ENCODE data around the gene MRPL32. TPM values are rescaled to one million over a fixed set of nuclear protein-coding genes. Genes with fewer than 3 reads are reported as not detected.

Gene MRPL32
- 69.0 to 80.0 TPM (median 75.0 TPM) in 5 replicates for total RNA-seq (2022; extraction: Qiagen RNA extraction)

DNA sequence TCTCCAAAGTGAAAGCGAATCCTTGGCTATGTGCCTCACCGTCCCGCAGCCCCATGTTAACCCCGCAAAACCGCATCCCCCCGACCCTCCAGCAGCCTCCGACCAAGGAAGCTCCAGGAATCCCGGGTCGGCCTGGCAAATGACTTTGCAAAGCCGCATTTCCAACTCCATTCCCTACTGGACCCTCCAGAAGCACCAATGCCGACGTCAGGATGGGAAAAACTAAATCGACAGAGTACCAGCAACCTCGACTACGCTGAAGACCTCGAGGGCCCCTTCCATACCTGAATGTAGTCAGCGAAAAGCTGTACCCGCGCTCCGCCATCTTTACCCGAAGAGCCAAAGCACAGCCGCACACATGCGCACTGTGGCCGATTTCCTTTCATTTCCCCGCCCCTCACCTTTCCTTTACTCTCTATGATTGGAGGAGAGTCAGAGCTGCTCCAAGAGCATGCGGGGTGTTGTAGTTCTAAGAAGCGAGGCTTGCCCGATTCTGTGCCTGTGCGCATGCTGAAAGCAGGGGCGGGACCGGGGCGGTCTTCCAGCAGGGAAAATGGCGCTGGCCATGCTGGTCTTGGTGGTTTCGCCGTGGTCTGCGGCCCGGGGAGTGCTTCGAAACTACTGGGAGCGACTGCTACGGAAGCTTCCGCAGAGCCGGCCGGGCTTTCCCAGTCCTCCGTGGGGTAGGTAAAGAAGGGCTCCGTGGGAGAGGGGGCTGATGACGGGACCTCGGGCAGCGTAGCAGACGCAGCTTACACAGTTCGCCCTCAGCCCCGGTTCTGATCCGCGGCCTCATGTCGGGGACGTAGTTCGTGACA is at the start of gene MRPL32, which contains the start of gene PSMA2:
Gene MRPL32 (plus strand): TSS at position 543 of the 818 bp plus-strand sequence. CDS start 11 bp downstream, at position 554.
Gene PSMA2 (minus strand): TSS at position 341 of the 818 bp plus-strand sequence. CDS start 16 bp downstream, at position 325.

GRCh38 chr7:42911454-42912447 is 20.4 kb upstream of the MRPL32 start, which contains the start of gene C7orf25:
TSS of gene C7orf25 (minus strand) at chr7:42912070. CDS start at chr7:42910900, 1,170 bp downstream.

Other genes with a start within 250 kb of the MRPL32 start
- gene C7orf25, start 20.3 kb upstream of the MRPL32 start, total RNA-seq (2022; extraction: Qiagen RNA extraction): 2.1 to 4.7 TPM (median 2.6 TPM) in 5 replicates
- gene PSMA2, start 202 bp upstream of the MRPL32 start, total RNA-seq (2022; extraction: Qiagen RNA extraction): 189 to 204 TPM (median 195 TPM) in 5 replicates
- 10.2 to 14.6 TPM (median 13.9 TPM) in 5 replicates for gene HECW1, start 180.3 kb downstream of the MRPL32 start, total RNA-seq (2022; extraction: Qiagen RNA extraction)